HL-60 (cell line): ENCODE measurements around the gene PTPRJ.

Experiments used
- DNase-seq, 2 experiments: peaks; one replicate each; pipeline ENCODE4 v3.0.0-alpha.2; 2010 to 2020; ENCODE audit warnings: low read depth in 1 of 2, low spot score in 1 of 2
- H3K27ac ChIP-seq: fragments of 250-450 bp; sonication (Bioruptor Pico); replicated peaks from 2 replicates; pipeline ENCODE4 v1.5.1; 2020; ENCODE audit warnings: mild to moderate bottlenecking, moderate library complexity
- H3K27me3 ChIP-seq: fragments of 250-450 bp; sonication (Bioruptor Pico); 2 replicates; pipeline ENCODE4 v1.5.1; 2021; ENCODE audit warnings: mild to moderate bottlenecking, moderate library complexity; ENCODE audit not compliant: insufficient read depth, poor library complexity, severe bottlenecking
- H3K4me3 ChIP-seq: replicated peaks from 2 replicates; pipeline ENCODE4 v1.5.1; 2011; ENCODE audit warnings: mild to moderate bottlenecking, control low read depth, low read length; ENCODE audit not compliant: insufficient read depth
- GABPA ChIP-seq: IDR thresholded peaks from 2 replicates; pipeline ENCODE4 v1.6.1; 2012; ENCODE audit warnings: low read depth
- POLR2AphosphoS5 ChIP-seq: IDR thresholded peaks from 2 replicates; pipeline ENCODE4 v1.6.1; 2012; ENCODE audit warnings: low read depth
- REST ChIP-seq: IDR thresholded peaks from 2 replicates; pipeline ENCODE4 v1.6.1; 2012; ENCODE audit warnings: low read depth; ENCODE audit not compliant: insufficient replicate concordance
- SPI1 ChIP-seq: IDR thresholded peaks from 2 replicates; pipeline ENCODE4 v1.6.1; 2012; ENCODE audit warnings: low read depth, mild to moderate bottlenecking, borderline replicate concordance
- TF ChIP-seq, protein P1 (sequence below): IDR thresholded peaks from one replicate; pipeline ENCODE4 v1.5.1; 2011; ENCODE audit warnings: low read length, control low read depth, inconsistent platforms; ENCODE audit not compliant: insufficient read depth

The PTPRJ gene

DNA sequence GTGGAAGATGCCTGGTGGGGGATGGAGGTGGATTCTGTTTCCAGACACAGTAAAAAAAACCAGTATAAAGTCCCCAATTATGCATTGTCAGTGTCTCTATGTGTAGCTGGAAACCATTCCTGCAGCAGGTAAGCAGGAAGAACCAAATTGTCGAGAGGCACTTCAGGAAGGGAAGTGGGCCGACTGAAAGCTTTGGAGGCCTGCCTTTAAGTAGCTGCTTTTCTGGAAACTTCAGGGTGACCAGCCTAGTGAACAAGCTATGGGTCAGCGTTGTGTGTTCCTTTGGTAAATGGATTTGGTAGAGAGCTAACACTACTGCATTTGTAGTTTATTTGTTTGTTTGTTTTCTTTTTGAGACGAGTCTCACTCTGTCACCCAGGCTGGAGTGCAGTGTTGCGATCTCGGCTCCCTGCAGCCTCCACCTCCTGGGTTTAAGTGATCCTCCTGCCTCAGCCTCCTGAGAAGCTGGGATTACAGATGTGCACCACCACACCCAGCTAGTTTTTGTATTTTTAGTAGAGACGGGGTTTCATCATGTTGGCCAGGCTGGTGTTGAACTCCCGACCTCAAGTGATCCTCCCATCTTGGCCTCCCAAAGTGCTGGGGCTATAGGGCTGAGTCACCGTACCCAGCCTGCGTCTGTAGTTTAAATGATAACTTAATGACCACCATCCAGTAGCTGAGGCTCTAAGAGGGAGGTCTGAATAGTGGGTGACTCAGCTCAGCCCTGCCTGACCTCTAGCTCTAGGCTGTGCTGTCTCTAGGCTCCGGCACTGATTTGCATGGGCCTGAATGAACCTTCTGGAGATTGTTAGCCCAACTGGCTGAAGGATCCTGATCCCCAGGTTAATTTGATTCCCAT, 12.8 kb downstream of the PTPRJ start:
- TF ChIP-seq REST (no peak), POLR2AphosphoS5 (no peak), SPI1 (no peak), GABPA (no peak)
- TF ChIP-seq, protein P1, sequence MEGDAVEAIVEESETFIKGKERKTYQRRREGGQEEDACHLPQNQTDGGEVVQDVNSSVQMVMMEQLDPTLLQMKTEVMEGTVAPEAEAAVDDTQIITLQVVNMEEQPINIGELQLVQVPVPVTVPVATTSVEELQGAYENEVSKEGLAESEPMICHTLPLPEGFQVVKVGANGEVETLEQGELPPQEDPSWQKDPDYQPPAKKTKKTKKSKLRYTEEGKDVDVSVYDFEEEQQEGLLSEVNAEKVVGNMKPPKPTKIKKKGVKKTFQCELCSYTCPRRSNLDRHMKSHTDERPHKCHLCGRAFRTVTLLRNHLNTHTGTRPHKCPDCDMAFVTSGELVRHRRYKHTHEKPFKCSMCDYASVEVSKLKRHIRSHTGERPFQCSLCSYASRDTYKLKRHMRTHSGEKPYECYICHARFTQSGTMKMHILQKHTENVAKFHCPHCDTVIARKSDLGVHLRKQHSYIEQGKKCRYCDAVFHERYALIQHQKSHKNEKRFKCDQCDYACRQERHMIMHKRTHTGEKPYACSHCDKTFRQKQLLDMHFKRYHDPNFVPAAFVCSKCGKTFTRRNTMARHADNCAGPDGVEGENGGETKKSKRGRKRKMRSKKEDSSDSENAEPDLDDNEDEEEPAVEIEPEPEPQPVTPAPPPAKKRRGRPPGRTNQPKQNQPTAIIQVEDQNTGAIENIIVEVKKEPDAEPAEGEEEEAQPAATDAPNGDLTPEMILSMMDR: no peak
- H3K27ac ChIP-seq: no peak overlapping the region
- no peak for DNase-seq

DNA sequence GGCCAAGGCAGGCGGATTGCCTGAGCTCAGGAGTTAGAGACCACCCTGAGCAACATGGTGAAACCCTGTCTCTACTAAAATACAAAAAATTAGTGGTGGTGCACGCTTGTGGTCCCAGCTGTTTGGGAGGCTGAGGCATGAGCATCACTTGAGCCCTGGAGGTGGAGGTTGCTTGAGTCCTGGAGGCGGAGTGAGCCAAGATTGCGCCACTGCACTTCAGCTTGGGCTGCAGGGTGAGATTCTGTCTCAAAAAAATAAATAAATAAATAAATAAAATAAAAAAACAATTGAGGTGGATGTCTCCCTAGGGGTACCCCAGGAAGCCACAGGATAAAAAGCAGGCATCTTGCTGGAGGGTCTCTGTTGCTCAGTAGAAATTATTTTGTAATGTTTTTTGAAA, 14.1 kb downstream of the PTPRJ start:
- H3K27ac ChIP-seq: no peak overlapping the region
- H3K27me3 ChIP-seq: no peaks in the 10 kb centered on the region
- DNase-seq: no peak
- H3K4me3 ChIP-seq: no peak overlapping the region
- TF ChIP-seq SPI1 (no peak), GABPA (no peak), POLR2AphosphoS5 (no peak), REST (no peak)
- TF ChIP-seq, protein P1: no peak

More for the DNA sequence above, 12.8 kb downstream of the PTPRJ start:
- Histone ChIP-seq H3K4me3 (no peak overlapping the region), H3K27me3 (no peaks in the 10 kb centered on the region)

DNA sequence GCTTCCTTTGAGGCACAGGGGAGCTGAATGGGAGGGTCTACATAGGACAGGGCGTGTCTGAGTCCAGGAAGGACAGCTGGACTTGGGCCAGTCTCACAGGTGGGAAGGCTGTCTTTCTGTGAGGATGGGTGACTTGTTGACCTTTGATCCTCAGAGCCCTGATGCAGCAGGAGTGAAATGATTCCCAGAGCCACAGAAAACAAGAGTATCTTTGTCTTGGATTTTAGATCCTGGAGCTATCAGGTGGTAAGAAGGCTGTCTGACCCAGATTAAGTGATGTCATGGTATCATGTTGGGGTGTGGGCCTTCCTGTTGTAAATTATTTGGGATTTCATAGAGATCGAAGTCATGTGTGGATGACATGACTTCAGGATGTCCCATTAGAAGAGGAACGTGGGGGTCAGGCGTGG, 15.0 kb downstream of the PTPRJ start:
- H3K27ac ChIP-seq: no peak overlapping the region
- TF ChIP-seq SPI1: no peak
- no peak for TF ChIP-seq POLR2AphosphoS5
- DNase-seq: no peak
- H3K4me3 ChIP-seq: no peak overlapping the region
- no peaks in the 10 kb centered on the region for H3K27me3 ChIP-seq

DNA sequence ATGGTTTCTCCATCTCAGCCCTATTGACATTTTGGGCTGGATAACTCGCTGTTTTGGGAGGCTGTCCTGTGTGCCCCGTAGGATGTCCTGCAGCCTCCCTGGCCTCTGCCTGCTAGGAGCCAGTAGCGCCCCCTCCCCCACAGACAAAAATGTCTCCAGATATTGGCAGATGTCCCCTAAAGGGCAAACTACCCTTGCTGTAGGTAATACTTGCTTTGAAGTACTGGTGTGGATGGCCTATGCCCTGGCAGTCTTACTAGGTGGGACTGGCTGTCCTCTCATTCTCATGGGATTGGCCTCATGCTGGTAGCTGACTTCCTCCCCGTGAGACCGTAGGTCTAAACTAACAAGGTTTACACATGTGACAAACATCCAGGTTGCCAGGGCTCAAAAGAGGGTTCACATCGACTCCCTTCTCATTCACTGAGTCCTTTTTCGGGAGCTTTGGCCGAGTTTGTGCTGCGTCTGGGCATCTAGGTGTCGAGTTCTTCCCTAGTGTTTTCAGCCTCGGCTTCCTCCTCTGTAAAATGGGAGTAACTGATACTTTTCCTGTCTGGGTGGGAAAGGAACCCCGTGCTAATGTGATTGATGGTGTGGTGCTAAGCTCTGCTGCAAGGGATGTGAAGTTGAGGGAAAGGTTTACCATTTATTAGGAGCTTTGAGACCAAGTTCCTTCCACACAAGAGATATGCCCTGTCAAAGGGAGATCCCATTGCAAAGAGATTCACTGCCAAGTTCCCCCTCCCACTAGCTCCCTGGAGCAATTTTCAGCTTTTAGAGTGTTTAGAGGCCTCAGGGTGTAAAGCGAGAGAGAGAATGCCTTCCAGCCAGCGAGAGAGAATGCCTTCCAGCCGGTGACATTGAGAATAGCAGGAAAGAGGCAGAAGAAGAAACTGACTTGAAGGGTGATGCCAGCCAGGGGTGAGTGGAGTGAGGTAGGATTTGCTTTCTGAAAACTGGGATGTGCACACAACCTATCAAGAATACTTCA, 17.0 kb downstream of the PTPRJ start:
- no peak for DNase-seq
- TF ChIP-seq, protein P1: no peak
- TF ChIP-seq REST (no peak), GABPA (no peak), POLR2AphosphoS5 (no peak), SPI1 (no peak)
- Histone ChIP-seq H3K4me3 (no peak overlapping the region), H3K27me3 (no peaks in the 10 kb centered on the region), H3K27ac (no peak overlapping the region)
